Activated CD4-positive, alpha-beta T cell treated with anti-CD3 and anti-CD28 coated beads, Interleukin-2, amount 50 U/mL, for 48 hours (primary cell): ENCODE measurements around the gene CPAMD8.

Experiments used
- DNase-seq, 2 experiments: peaks; one replicate each; pipeline ENCODE4 v3.0.0-alpha.2; 2020

Gene CPAMD8

DNA sequence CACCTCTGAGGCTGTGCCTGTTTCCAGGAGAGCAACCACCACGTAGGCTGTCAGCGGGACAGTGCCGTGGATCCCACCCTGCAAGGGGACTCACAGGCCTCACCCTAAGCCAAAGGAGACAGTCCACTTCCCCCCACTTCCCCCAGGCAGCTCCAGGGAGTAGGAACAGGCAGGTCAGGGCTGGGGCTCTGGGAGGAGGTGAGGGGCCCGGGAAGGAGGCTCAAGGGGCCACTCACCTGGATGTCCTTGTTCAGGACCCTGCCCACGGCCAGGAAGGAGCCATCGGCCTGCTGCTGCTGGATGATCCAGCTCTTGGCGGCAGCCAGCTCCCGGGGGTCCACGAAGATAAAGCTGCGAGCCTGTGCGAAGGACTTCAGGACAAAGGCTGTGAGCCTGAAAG is 112.2 kb downstream of the CPAMD8 start:
- DNase-seq: no peak

DNA sequence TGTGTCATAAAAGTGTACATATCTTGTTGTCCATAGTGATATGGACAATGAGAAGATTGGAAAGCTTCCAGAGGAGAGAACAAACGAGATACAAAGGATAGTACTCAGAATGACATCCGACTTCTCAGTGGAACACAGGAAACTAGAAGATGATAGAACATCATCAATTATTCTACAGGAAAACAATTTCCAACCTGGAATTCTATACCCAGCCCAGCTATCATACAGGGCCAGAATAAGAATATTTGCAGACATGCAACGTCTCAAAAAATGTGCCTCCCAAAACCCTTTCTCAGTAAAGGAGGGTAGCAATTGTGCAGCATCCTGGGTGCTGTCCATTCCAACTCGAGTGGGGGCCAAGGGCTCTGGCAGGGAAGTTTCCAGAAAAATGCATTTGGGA is 113.8 kb downstream of the CPAMD8 start:
- DNase-seq: no peak

DNA sequence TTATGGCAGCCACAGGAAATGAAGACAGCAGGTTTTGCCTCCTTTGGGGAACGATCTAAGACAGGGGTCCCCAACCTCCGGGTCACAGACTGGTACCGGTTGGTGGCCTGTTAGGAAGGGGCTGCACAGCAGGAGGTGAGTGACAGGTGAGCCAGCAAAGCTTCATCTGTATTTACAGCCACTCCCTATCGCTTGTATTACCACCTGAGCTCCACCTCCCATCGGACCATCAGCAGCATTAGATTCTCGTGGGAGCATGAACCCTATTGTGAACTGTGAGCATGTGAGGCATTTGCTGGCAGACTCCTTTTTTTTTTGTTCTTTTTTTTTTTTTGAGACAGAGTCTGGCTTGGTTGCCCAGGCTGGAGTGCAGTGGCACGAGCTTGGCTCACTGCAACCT is 115.6 kb downstream of the CPAMD8 start:
- no peak for DNase-seq

DNA sequence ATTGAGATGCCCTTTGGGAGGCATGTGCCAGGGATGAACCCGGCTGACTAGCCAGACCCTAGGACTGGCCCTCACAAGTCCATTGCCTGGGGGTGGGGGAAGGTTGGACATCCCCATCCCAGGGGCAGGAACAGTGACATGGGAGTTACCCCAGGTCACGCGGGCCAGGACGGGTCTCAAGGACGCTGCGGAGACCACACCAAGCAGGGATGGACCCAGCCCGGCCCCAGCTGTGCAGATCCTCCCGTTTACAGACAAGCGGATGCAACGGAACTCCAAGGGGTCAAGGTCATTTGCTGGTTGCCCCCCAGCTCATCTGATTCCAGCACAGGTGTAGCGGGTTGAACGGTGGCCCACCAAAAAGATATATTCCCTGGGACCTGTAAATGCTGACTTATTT is 117.9 kb downstream of the CPAMD8 start:
- no peak for DNase-seq

DNA sequence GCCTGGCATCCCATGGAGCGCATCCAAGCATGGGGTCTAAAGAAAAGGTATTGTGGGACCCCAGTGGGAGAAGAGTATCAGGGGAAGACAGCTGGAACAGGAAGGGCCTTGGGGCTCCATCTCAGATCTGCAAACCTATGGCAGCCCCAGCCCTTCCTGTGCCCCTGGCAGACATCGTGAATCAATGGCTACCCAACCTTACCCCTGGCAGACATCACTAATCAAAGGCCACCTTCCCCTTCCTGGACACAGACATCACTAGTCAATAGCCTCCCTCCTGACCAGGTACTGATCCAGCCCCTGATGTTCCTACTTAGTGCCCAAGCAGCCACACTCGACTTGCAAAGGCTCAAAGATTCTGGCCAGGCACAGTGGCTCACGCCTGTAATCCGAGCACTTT is 122.0 kb downstream of the CPAMD8 start:
- DNase-seq: no peak

DNA sequence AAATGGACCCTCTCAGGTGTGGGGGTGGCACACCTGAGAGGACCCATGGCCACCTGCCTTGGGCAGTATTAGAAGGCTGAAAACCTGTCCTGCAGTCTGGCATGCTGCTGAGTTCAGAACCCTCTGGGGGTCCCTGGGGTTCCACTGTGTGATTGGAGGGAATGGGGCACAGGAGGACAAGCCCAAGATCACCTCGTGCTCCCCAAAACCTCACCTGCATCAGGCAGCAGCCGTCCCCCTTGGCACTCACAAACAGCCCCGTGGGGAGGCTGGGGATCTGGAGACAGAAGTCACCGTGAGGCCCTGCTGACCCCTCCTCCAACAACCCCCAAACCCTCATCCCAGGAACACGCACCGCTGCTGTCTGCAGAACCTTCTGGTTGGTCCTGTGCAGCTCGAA is 123.3 kb downstream of the CPAMD8 start:
- no peak for DNase-seq

DNA sequence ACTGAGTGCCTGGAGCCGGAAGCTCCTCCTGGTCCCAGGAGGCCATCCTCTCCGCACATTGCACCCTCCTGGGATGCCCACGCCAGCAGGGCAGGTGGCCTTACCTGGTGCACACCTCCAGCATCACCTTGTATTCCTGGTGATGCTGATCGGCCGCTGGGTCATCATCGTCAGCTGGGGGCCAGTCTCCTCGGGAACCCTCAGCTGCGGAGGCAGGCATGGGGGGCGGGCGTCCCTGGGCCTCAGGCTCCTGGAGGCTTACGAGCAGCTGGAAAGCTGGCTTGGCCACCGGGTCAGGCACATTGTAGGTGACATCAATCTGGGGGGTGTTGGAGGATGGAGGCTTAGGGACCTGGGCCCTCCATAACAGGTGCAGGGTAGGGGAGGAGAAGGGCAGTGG is 124.1 kb downstream of the CPAMD8 start:
- DNase-seq: no peak

DNA sequence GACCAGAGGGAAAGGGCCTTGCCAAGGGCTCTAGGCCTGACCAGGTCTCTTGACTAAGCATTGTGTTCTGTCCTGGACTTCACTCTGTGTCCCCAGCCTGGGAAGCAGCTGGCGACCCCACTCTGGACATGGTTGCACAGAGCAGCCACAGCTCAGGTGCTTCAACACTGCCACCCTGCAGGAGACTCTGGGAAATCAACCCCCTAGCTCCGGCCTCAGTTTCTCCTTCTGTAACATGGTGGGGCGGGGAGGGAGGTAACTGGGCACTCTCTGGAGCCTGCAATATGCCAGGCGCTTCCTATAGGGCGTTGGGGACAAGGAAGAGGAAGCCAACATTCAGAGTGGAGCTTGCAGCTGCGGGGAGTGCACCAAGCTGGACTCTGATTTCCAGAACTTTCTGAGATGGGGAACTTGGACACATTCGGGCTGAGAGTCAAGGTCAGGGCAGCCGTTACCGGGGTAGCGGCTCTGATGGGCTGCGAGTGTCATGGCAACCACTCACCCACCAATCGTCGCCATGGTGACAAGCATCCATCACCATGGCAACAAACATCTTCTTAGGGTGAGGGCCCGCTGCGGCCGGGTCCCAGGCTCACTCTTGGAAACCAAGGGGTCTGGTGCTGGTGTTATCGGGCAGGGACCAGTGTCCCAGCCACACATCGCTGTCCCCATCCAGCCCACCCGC is 125.0 kb downstream of the CPAMD8 start:
- DNase-seq: no peak

DNA sequence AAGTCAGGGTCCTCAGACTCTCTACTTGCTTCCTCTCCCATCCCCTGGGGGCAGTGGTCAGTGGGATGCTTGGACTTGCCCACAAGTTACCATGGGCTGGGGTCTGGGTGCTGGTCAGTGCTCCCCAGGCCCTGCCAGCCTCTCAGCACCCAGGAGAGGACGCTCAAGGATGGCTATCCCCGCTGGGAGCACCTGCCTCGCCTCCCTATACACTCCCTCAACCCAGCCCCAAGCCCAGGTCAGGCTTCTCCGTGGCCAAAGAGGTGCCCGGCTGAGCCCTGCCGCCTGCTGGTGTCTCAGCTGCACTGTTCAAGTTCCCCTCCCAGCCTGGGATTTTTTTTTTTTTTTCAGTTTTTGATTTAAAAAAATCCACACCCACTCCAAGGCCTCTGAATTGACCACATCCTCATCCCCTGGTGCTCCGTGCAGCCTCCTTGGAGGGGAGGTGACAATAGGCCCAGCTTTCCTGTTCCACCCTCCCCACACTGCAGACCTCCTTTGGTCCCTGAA is 127.0 kb downstream of the CPAMD8 start:
- peak; percentile 47 to 48 for DNase-seq

DNA sequence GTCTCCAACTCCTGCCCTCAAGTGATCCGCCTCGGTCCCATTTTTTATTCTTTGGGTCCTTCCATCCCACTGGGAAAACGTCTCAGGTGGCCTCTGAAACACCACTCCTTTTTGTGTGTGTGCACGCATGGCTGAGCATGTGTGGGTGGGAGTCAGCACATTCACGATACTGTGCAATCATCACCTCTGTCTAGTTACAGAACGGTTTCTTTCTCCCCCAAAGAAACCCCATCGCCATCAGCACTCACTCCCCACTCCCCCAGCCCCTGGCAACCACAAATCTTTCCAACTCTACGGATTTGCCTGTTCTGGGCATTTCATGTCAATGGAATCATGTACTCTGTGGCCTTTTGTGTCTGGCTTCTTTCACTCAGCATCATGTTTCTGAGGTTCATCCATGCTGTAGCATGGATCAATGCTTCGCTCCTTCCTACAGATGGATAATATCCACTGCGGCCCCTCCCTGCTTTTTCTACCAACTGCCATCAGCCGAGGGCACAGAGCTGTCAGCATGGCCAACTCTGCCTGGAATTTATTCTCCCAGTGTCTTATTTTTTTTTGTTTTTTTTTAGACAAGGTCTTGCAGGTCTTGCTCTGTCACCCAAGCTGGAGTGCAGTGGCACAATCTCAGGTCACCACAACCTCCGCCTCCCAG is 128.1 kb downstream of the CPAMD8 start:
- DNase-seq: no peak

DNA sequence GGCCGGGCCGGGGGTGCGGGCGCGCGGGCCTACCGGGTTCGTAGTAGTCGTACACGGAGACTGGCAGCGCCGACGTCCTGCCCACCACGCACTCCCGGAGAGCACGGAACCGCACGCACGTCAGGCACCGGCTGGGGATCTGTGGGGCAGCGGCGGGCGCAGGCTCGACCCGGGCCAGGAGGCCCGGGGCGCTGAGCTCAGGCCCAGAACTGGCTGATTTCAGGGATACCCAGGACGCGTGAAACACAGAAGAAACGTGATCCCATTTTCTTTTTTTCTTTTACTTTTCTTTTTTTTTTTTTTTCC is 128.8 kb downstream of the CPAMD8 start:
- no peak for DNase-seq

DNA sequence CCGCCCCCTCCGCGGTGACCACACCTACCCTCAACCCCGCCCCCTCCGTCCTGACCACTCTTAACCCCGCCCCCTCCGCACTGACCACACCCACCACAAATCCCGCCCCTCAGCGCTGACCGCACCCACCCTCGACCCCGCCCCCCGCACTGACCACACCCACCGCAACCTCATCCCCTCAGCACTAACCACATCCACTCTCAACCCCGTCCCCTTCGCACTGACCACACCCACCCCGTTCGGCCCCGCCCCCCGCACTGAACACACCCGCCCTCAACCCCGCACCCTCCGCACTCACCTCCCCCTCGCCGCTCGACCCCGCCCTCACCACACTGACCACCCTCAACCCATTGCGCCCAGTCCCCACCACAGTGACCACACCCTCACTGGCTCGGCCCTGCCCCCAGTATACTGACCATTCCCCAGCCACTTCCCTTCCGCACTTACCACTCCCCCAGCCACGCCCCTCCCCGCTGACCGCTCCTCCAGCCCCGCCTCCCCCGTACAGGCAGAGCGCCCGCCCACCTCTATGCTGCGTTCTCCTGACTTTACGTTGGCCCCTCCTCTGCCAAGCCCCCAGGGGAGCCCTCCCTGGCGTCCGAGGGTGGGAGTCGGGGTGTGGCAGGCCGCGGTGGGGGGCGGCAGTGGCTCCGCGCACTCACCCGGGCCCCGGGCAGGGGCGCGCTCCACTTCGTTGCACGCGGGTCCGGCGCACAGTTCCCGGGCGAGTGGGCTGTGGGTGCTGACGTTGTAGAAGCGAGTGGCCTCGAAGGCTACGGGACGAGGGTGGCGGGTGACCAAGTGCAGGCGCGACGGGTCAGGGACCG is 129.4 kb downstream of the CPAMD8 start:
- DNase-seq: peak; percentile 77

DNA sequence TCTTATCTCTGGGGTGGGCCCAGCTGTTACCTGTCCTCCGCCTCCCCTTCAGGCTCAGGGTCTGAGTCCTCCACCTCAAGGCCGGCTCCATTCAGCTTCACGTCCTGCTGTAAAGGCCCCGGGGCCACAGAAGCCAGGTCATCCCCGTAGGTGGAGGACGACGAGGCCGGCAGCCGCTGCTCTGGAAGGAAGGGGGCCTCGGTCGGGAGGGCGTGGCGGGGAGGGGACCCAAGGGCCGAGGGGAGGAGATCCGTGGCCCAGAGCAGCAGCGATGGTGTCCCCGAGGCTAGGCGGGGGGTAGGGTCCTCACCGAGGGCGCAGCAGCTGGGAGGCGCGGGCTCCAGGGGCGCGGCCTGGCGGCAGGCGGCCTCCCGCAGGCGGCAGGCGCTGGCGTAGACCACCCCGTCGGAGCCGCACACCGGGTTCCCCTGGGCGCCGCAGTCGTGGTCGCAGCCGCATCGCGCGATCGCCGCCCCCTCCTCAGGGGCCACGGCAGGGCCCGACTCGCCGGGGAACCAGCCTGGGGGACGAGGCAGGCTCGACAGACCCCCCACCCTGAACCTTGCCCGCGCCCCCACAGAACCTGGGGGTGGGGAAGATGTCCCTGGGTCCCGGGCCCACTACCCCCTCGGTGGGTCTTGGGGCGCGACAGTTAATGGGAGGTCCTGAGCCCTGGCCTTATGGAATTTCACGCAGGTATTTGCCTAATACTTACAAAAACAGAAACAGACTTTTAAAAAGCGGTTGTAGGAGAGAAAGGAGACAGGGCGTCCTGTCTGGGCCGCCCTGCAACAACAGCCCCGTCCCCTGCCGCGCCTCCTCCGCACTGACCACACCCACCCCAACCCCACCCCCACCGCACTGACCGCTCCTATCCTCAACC is 130.2 kb downstream of the CPAMD8 start:
- DNase-seq: no peak

DNA sequence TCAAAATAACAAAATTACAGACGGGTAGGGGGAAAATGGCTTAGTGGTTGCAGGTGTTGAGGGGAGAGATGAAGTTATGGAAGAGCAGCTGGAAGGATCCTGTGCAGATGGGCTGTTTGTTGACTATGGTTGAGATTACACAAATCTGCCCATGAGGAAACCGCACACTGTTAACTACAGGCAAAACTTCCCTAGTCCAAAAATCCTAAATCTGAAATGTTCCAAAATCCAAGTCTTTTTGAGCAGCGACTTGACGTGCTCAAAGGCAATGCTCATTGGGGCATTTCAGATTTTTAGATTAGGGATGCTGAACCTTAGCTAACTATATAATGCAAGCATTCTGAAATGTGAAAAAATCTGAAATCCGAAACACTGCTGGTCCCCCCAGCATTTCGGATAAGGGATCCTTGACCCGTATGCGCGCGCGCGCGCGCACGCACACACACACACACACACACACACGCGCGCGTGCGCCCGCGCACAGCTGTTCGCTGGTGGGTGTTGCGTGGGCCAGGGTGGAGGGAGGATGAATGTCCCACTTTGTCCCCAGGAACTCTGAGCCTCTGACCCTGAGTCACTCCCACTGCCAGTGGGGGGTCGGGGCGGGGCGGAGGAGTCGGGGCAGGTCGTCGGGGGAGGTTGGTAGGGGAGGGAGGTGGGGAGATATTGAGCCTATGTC is 131.0 kb downstream of the CPAMD8 start:
- DNase-seq: no peak

DNA sequence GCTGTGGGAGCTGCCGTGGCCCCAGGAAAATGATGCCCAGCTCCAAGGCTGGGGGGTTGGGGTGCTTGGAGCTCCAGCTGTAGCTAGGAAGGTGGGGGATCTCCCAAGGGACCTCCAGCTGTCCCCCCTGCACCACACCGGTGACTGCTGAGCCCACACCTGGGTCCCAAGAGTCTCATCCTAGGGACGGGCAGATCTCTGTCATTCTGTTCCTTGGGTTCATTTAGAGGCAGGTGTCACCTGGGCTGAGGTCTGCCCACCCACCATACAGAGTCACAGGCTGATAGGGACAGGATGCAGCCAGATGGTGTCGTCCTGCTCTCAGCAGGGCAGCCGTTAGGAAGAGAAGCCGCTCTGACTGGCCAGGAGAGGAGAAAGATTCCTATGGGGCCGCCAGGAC is 132.5 kb downstream of the CPAMD8 start:
- DNase-seq: no peak

DNA sequence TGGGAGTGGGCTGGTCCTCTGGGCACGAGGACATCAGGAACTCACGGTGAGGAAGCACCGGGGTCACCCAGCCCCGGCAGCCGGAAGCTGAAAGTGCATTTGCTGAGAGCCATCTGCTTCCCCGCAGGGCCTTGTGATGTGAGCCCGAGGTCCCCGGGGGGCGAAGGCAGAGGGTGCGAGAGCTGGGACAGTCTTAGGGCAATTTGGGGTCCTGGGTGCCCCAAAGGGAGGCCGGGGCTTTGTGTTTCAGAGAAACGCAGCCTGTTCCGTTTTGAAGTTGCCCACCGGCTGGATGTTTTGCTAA is 133.0 kb downstream of the CPAMD8 start:
- DNase-seq: no peak

DNA sequence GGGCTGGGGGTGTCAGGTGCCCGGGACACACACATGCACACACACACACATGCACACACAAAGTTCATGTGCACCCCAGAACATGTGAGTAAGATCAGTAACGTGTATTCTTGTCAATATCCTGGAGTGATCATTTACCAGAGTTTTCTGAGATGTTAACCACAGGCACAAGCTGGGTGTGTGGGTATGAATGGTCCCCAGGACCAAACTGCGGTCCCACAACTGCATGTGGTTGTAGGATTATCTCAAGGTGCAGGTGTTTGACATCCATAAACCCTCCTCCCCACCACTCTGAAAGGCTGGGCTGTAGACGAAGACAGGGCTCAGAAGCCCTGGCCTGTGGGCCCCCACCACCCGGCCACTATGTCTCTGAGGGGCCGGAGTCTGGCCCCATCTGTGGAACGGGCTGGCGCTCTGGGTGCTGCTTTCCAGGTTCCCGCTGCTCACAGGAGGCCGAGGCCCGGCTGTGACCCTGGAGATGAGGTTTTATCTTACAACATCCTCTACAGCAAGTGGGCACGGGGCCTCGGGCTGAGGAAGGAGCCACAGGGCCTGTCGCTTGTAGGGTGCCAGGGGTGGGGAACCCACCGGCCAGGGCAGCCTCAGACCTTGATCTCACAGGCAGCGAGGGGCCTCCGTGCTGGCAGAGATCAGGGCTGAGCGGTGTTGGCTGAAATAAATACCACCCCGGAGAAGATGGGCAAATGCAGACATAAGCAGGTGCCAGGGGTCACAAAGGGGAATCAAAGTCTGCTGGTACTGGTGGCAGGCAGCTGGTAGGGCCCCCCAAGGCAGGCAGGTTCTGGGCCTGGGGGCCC is 133.5 kb downstream of the CPAMD8 start:
- DNase-seq: no peak

DNA sequence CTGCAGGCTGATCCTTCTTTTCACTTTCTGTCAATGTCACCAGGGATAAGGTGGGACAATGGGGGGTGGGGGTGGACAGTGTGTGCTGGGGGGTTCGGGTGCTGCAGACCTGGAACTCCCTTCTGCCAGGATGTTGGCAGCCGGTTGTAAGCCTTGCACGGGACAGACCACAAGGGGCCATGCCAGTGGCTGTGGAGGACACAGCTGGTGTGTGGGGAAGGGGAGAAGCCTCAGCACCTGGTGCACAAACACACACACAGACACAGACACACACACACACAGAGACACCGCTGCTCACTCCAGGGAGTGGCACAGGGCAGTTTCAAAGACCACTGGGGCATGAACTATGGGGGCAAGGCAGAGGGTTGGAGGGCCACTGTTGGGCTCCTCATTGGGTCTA is 134.2 kb downstream of the CPAMD8 start:
- no peak for DNase-seq

DNA sequence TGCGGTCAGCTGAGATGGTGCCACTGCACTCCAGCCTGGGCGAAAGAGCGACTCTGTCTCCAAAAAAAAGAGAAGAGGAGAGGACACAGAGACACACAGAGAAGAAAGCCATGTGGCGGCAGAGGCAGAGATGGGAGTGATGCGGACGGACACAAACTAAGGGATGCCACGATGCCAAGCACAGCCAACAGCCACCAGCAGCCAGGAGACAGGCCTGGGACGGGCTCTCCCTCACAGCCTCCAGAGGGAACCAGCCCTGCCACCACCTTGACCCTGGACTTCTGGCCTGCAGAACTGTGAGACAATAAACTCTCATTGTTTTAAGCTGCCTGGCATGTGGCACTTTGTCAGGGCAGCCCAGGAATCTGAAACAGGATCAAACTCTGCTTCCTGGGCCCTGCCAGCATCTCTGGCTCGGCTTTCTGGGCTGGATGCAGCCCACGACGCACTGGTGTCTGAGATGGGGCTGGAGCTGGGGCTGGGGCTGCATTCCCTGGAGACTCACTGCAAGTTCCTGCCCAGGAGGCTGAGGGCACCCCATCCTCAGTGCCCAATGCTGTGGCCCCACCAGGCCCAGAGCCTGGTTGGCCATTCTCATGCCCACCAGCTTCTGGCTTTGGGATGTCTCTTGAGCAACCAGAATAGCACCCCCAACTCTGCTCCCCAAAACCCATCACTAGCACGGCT is 134.8 kb downstream of the CPAMD8 start:
- DNase-seq: no peak

DNA sequence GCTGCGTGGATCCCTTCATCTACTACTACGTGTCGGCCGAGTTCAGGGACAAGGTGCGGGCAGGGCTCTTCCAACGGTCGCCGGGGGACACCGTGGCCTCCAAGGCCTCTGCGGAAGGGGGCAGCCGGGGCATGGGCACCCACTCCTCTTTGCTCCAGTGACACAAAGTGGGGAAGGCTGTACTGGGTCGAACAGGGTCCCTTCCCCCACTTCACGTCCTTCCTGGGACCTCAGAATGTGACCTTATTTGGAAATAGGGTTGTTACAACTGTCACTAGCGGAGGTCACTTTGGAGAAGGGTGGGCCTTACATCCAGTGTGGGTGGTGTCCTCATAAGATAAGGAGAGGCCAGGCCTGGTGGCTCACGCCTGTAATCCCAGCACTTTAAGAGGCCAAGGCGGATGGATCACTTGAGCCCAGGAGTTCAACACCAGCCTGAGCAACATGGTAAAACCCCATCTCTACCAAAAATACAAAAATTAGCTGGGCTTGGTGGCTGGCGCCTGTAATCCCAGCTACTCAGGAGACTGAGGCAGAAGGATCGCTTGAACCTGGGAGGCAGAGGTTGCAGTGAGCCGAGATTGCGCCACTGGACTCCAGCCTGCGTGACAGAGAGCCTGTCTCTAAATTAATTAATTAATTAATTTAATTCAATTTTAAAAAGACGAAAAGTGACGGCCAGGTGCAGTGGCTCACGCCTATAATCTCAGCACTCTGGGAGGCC is 136.0 kb downstream of the CPAMD8 start:
- no peak for DNase-seq
